ENCODE results near the gene FHOD3.

The FHOD3 gene

DNA sequence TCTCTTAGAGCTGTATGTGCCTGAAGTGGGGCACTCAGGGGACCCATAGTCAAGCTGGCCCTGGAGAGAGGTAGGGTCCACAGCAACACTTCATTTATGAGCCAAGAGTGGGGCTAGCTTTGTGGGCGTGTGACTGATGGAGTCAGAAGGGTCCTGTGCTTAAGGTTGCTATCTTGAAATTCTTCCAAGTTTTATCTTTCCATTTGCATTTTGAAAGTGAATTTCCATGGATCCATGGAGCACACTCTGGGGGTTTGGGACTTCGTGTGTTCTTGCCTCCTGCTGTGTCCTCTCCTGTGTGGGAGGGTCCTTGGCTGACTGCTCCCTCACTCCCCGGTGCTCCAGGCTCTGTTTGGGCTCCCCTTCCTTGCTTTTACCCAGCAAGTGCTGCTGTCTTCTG, 50.8 kb downstream of the FHOD3 start:
- DNase-seq (ENCODE audit: low spot score) = no peak
- in situ Hi-C loops (cut with MboI; ENCODE audit: low pct_unique_long_range_greater_than_20kb, low sequenced_read_pairs, unreplicated experiment) = no loop called here
- no peak for TF ChIP-seq CTCF (IDR thresholded peaks at IDR 0.05; ENCODE audit: extremely low read depth, insufficient read depth, missing control alignments)

DNA sequence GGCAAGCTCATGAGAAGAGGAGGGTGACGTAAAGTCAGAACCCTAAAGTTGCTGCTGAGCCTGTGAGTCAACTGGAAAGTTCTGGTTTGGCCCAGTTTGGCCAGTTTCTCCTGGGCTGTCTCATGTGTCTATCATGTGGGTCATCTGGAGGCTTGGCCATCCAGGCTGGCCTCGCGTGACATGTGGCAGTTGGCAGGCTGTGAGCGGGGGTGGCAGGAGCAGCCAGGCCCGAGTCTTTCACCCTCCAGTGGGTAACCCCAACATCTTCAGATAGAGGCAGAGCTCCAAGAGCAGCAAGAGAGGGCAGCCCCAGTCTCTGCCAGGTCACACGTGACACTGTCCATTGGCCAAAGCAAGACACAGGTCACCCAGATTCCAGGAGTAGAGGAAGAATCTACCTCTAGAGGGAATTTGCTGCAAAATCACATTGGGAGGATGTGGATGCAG, 51.5 kb downstream of the FHOD3 start:
- no peak for TF ChIP-seq CTCF (IDR thresholded peaks at IDR 0.05; ENCODE audit: extremely low read depth, insufficient read depth, missing control alignments)
- DNase-seq (ENCODE audit: low spot score) = no peak
- in situ Hi-C loops (cut with MboI; ENCODE audit: low pct_unique_long_range_greater_than_20kb, low sequenced_read_pairs, unreplicated experiment) = no loop called here

GRCh38 chr18:36349552-36349951, 52.0 kb downstream of the FHOD3 start:
- DNase-seq (ENCODE audit: low spot score) = no peak
- in situ Hi-C loops (cut with MboI; ENCODE audit: low pct_unique_long_range_greater_than_20kb, low sequenced_read_pairs, unreplicated experiment) = no loop called here
- no peak for TF ChIP-seq CTCF (IDR thresholded peaks at IDR 0.05; ENCODE audit: extremely low read depth, insufficient read depth, missing control alignments)

DNA sequence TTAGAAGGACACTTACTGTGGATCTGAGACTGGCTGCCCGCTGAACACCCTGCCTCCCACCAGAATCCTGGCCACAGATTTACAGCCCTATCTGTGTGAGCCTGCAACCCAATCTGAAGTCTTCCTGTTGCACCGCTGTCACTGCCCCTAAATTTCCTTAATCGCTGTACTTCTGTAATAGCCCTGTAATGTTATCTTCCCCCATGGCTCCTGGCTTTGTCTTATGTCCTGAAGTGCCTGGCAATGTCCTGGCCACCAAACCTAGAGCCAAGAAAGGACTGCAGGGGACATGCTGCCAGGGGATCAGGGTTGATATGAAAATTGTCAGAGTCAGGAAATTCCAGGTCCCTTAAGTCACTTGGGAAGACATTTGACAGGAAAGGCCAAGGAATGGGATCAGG, 52.7 kb downstream of the FHOD3 start:
- DNase-seq (ENCODE audit: low spot score) = no peak
- no peak for TF ChIP-seq CTCF (IDR thresholded peaks at IDR 0.05; ENCODE audit: extremely low read depth, insufficient read depth, missing control alignments)
- in situ Hi-C loops (cut with MboI; ENCODE audit: low pct_unique_long_range_greater_than_20kb, low sequenced_read_pairs, unreplicated experiment) = no loop called here

DNA sequence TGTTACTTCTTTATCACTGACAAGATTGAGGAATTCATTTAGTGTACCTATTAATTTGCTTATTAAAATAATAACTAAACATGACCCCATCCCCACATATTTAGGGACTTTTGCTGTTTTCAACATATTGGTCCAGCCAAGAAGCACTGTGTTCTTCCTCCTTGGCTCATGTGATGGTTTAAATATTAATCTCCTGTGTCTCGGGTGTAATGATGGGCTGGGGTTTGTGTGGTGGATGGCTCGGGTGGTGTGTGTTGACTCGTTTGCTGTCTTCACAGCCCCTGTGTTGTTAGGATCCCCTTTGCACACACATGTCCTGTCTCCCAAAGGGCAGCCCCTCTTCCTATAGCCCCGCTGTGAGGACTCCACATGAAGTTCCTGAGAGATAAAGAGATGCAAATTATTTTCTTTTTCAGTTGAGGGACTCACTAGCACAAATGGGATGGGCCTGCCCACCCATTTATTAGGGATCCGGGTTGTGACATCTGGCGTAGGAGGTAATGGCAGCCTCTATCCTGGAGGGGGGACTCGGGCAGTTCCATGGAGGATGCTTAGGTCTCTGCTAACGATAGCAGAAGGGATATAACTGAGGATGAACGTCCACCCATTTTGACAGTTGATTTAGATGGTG, 53.4 kb downstream of the FHOD3 start:
- in situ Hi-C loops (cut with MboI; ENCODE audit: low pct_unique_long_range_greater_than_20kb, low sequenced_read_pairs, unreplicated experiment) = no loop called here

DNA sequence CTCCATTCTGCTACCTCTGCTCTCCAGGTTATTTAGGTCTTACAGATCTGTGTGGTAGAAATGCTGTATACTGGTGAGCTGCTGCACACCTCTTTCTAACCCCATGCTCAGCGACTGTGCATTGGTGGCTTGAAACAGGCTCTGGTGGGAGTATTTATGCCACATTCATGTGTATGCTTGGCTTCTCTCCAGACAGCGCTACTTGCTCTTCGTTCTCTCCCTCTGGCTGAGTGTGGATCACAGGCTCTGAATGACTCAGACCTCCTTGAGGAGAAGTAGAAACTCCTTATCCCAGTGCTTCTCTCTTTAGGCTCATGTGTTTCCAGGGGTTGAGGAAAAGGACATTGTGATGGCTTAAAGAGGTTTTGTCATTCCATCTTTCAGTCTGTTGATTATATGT, 54.9 kb downstream of the FHOD3 start:
- TF ChIP-seq CTCF (IDR thresholded peaks at IDR 0.05; ENCODE audit: extremely low read depth, insufficient read depth, missing control alignments) = no peak
- in situ Hi-C loops (cut with MboI; ENCODE audit: low pct_unique_long_range_greater_than_20kb, low sequenced_read_pairs, unreplicated experiment) = no loop called here
- DNase-seq (ENCODE audit: low spot score) = no peak

More for the DNA sequence above, 53.4 kb downstream of the FHOD3 start:
- no peak for DNase-seq (ENCODE audit: low spot score)
- no peak for TF ChIP-seq CTCF (IDR thresholded peaks at IDR 0.05; ENCODE audit: extremely low read depth, insufficient read depth, missing control alignments)
